PFSK-1 (cell line): ENCODE results near the gene NSMCE1.

ENCODE experiments used
- FOXP2 ChIP-seq: optimal IDR thresholded peaks from 2 replicates; pipeline ENCODE3; 2011; ENCODE audit warnings: borderline replicate concordance, control low read depth, inconsistent platforms; ENCODE audit not compliant: insufficient read depth; ENCODE audit errors: extremely low read length, extremely low read depth
- POLR2AphosphoS5 ChIP-seq: IDR thresholded peaks from 2 replicates; pipeline ENCODE4 v1.6.1; 2012; ENCODE audit warnings: low read depth, mild to moderate bottlenecking, control low read depth, low read length, moderate library complexity
- REST ChIP-seq, 2 experiments: IDR thresholded peaks; 2 replicates each; pipeline versions ENCODE4 v1.6.1 to v1.8.0; 2011 to 2012; ENCODE audit warnings: low read depth in 2 of 2, low read length in 2 of 2, control low read depth in 1 of 2, inconsistent platforms in 1 of 2, mild to moderate bottlenecking in 1 of 2, moderate library complexity in 1 of 2; ENCODE audit not compliant: insufficient read depth in 1 of 2
- SIN3A ChIP-seq: IDR thresholded peaks from 2 replicates; pipeline ENCODE4 v1.6.1; 2012; ENCODE audit warnings: mild to moderate bottlenecking, low read length, moderate library complexity, borderline replicate concordance; ENCODE audit not compliant: insufficient read depth
- TAF1 ChIP-seq: IDR thresholded peaks from 2 replicates; pipeline ENCODE4 v1.6.1; 2012; ENCODE audit warnings: low read length, control low read depth, borderline replicate concordance; ENCODE audit not compliant: insufficient read depth

- TF ChIP-seq TAF1 (no peak), SIN3A (no peak), POLR2AphosphoS5 (no peak), REST (IDR thresholded peaks at IDR 0.05; ENCODE audit: insufficient read depth in 1 of 2, low read depth in 2 of 2, low read length in 2 of 2) (no peak), FOXP2 (no peak)
These were observed 32.7 kb downstream of the NSMCE1 start for GRCh38 chr16:27235938-27236245.
